Inflammatory macrophage treated with lipopolysaccharide for 4 hours (primary cell): ENCODE measurements around the gene RDM1.
"Not testable (repeated sequence)": the region's sequence is repeated elsewhere in the genome, so short reads cannot be mapped to it uniquely, and the experiment has no call there.

Source experiments
- DNase-seq: peaks from one replicate; pipeline ENCODE4 v3.0.0-alpha.2; 2020

Gene RDM1, protein sequence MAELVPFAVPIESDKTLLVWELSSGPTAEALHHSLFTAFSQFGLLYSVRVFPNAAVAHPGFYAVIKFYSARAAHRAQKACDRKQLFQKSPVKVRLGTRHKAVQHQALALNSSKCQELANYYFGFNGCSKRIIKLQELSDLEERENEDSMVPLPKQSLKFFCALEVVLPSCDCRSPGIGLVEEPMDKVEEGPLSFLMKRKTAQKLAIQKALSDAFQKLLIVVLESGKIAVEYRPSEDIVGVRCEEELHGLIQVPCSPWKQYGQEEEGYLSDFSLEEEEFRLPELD

DNA sequence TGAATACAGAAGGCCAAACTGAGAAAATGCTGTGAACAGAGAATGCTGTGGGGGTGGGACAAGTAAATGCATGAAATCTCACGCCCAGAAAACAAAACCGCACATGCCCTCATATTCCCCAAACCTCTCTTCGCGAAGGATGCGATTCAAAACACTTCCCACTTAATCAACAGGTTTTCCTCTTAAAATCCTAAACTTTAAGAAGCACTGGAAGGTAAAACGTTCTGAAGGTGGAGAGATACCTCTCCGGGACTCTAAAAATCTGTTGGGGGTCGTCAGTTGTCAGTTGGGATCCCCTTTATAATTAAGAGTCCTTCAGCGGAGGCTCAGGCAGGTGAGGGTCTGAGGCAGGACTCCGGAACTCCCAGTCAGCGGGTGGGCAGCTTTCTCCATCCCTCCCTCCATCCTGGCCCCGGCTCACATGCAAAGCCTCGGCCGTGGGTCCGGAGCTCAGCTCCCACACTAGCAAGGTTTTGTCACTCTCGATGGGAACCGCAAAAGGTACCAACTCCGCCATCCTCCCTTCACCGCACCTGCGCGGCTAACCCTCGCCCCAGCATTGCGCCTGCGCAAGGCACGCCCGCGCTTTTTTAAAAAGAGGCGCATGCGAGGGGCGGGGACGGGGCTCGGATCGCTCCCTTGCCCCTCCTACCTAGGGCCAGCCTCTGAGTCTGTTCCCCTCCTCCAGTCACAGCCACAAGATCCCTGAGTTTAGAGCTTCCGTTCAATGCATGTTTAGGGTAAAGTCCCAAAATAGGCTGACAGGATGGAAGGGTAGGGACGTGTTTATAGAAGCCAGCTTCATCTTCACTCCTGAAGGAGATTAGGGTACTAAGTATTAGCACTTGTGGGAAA lies at the start of gene RDM1:
RDM1 (minus strand) TSS at position 563 of the 855 bp plus-strand sequence; CDS start at position 517, 46 bp downstream.
- peak; percentile 65 for DNase-seq

DNA sequence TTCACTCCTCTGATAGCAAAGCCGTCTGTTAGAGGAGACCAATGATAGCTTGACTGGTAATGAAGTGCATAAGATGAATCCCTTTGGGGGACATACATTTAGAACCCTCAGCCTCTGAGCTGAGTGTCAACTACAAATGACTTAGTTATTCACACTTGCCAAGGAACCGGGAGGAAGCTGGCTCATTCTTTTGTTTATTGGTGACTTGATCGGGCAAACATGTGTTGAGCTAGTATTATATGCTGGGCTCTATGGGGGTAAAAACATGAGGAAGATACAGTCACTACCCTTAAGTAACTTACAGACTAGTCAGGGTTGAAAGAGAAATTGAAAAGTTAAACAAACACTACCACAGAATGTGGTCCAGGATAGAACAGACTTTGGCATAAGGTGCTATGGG lies 47.8 kb upstream of the RDM1 start:
- DNase-seq, result no peak

DNA sequence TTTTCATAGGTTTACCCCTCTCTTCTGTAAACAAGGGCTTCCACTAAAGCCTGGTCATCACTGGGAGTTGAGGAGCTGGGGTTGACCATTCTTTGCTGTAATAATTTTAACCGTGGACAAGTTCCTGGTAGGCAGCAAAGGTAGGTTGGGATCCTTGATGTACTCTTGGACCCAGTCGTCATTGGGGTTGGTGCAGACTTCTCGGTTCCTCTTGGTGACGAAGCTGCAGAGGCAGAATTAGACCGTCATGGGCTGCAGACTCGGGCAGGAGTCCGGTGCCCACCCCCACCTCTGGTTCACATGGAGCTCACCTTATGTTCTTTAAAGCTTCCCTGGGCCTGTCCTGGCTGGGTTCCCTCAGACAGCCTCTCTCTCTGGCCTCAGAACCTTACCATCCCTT lies 46.9 kb upstream of the RDM1 start:
- DNase-seq, result no peak

DNA sequence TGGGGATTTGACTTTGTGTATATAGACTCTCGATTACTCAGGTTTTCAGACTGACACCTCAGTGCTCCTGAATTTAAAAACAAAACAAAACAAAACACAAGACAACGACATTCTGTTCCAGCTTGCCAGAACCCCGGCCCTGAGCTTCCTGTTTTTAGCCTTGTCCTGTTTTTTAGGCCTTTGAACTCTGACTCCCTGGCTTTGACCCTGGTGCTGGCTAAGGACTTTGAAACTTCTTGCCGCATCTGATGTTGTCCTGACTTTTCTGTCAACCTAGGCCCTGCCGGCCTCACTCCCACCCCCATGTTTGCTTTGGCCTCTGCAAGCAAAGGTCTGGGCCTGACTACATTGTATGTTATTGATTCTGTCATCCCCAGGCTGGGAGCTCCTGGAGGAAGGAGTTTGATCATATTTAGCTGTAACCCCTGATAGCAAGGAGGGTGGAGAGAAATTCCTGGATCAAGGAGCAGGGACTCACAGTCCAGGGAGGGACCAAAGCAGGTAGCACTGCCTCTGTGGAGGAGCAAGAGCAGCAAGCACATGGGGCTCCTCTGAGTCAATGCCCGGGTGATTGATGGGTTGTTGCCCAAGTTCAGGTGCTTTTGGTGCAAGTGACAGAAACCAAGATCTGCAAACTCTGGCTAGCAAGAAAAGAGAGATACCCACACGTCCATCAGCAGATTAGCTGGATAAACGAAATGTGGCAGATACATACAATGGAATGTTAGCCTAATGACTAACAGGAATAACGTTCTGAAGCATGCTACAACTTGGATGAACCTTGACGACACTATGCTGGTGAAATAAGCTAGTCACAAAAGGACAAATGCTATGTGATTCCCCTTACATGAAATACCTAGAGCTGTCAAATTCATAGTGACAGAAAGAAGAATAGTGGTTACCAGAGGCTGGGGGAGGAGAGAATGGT lies 43.0 kb upstream of the RDM1 start:
- no peak for DNase-seq

DNA sequence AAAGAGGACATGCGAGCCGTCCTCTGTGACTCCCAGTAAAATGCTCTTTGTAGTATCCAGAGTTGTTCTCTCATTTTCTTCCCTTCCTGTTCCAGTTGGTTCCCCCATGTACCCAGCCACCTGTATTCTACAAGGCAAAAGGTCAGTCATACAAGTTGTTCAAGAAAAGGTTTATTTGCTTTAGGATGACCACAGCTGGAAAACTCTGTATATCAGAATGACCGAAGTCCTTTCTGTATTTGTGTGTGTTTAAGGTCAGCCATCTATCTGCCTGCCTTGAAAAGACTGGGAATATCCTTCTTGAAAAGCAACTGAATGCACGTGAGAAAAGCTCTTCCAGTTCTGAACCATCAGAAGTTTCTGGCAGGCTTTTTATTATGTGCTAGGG lies 42.4 kb upstream of the RDM1 start:
- DNase-seq, result no peak

DNA sequence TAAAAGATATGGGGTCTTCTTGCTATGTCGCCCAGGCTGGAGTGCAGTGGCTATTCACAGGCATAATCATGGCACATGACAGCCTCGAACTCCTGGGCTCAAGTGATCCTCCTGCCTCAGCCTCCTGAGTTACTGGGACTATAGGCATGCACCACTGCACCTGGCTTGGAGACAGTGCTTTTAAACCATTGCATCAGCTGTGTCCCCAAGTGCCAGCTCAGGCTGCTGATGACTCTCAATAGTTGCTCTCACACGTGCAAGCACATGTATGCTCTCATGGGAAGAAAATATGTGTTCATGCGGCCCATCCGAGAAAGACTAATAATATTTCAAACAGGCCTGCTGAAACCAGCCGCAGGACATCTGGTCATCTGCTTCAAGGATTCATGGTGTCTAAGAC lies 42.0 kb upstream of the RDM1 start:
- DNase-seq, result no peak

DNA sequence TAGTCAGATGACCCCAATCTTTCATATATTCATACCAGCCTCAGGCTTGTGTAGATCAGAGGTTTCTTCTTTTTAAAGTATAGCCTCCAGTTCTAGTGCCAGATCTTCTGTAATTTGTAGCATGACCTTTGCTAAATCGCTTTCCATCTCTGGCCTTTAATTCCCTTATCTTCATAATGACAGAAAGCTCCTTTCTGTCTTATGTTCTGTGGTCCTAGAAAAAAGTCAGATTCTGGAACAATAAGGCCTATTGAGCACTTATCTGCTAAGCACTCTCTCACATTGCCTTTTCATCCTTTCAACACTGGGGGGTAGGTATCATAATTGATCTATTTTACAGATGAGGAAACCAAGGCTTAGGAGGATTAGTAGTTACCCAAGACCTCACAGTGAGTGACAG lies 41.5 kb upstream of the RDM1 start:
- no peak for DNase-seq

DNA sequence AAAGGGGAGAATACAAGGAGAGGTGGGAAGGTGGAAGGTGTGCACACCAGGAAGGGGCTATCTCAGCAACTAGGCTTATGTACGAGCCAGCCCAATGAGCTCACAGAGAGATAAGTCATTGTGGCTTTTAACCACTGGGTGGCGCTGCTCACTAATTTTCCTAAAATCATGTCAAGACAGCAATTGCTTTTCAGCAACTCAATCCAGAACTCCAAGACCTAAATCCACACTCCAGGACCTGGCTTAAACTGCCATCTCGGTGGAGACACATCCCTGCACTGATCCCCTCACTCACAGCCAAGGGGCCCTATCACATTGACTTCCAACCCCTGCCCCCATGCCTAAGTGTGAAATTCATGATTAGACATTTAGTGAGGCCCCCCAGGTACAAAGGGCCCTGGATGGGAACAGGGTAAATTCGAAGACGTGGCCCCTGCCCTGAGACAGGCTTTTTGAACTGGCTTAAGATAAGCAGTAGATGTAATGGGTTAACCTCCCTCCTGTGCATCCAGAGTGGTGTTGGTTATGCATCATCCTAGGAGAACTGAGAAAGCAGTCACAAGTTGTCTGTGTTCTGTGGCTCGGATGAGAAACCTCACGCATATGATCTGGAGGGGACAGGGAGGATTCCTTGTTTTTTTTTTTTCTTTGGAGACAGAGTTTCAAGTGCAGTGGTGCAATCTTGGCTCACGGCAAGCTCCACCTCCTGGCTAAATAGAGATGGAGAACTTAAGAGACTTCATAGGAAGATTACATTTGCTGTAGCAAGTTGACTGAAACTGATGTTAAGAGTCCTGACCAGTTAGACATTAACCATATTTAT lies 39.2 kb upstream of the RDM1 start:
- peak; percentile 81 for DNase-seq

DNA sequence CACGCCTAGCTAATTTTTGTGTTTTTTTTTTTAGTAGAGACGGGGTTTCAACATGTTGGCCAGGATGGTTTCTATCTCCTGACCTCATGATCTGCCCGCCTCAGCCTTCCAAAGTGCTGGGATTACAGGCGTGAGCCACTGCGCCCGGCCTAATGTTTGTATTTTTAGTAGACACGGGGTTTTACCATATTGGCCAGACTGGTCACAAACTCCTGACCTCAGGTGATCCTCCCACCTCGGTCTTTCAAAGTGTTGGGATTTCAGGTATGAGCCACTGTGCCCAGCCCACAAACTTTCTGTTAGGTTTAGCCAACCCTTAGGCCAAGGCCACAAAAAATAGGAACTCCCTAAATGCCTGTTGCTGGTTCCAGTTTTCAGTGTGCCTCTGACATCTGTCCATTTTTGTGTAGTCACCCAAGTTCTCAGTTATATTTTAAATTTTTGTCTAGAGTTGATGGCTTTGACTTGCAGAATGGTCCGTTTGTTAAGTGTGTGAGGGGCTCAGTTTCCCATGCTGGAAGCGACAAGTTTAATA lies 38.0 kb upstream of the RDM1 start:
- no peak for DNase-seq

DNA sequence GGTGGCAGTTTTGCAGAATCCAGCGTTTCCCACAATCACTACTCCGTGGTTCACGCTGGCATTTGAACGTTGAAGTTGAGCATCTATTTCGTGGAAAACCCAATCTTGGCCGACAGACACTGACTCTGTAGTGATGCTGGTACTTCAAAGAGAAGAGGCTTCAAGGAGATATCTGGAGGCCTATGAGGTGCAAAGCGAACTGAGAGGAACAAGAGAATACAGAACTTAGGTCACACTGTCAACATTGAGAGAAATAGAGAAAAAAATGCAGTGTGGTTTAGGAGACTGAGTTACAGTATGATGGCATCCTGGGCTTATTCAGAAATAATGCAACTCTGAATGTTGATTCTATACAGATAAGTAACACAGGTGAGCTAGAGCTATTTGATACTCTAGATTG lies 34.7 kb upstream of the RDM1 start:
- DNase-seq, result no peak

DNA sequence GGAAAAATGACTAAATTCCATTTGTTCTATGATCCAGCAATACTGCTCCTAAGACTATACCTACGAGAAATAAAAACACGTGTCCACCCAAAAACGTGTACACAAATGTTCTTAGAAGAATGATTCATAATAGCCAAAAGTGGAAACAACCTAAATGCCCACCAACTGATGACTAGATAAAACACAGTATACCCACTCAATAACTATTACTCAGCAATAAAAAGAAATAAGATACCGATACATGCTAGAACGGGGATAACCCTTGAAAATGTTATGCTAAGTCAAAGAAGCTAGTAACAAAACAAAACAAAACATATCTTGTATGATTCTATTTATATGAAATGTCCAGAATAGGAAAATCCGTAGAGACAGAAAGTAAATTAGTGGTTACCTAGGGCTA lies 33.1 kb upstream of the RDM1 start:
- DNase-seq, result no peak

DNA sequence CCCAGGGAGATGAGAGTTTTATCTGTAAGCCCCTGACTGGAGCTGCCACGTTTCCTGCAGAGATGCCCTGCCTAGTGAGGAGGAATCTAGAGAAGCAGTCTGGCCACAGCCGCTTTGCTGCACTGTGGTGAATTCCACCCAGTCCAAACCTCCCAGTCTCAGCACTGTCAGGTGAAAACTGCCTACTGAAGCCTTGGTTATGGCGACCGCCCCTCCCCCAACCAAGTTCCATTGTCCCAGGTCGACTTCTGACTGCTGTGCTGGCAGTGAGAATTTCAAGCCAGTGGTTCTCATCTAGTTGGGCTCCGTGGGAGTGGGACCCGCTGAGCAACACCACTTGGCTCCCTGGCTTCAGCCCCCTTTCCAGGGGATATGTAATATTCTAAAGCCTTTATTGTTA lies 23.1 kb upstream of the RDM1 start:
- no peak for DNase-seq

DNA sequence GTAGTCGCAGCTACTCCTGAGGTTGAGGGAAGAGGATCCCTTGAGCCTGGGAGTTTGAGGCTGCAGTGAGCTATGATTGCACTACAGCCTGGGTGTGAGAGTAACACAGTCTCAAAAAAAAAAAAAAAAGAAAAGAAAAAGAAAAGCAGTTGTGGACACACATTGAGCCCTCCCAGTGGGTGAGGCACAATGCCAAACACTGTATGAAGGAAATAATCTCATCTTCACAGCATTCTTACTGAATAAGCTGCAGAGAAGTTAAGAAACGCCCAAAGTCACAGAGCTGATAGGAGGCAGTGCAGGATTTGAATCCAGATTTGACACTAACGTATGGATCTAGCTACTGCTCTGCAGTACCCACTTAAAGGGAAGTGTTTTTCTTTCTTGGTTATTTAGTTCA lies 18.8 kb upstream of the RDM1 start:
- no peak for DNase-seq

DNA sequence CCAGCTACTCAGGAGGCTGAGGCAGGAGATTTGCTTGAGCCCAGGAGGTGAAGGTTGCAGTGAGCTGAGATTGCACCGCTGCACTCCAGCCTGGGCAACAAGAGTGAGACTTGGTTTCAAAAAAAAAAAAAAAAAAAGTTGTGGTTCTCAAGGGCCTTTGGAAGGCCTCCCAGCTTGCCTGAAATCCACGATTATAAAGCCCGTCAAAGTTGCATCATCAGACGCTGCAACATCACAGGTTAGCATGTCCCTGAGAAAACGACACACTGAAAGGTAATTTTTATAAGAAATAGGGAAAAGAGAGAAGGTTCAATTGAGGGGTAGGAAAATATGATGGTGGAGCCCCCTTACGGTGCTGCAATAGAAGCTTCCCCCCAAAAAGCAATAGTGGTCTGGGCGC lies 17.5 kb upstream of the RDM1 start:
- DNase-seq, result no peak

DNA sequence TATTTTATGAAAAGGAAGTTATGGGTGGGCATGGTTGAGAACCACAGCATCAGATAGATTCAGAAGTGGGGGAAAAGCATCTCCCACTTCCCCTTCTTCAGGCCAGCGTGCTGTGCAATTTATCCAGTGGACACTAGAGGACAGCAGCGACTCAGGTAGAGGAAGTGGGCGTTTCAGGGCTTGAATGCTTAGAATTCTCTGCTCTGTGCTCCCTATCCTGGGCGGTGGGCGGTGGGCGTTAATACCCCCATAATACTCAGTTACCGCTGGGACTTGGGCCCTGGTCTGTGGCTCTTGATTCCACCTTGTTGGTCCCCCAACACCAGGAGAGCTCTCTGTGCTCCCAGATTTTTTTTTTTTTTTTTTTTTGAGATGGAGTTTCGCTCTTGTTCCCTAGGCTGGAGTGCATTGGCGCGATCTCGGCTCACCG lies 16.6 kb upstream of the RDM1 start:
- peak; percentile 69 for DNase-seq

DNA sequence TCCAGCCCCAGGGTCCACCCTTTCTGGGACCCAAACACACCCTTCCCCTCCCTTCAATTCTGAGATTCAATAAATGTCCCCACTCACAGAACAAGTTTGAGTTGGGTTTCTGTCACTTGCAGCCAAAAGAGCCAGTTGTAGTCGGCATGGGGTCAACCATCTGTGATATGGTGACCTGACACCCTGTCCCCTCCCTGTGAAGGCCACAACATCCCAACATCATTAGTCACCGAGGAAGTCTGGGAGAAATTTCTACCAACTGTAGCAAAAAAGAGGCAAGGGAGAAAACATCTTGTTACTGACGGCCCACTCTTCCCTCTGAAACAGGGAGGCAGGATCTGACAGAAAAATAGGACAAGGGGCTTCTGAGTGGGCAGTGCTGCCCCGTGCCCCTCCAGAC lies 13.6 kb upstream of the RDM1 start:
- DNase-seq, result no peak

DNA sequence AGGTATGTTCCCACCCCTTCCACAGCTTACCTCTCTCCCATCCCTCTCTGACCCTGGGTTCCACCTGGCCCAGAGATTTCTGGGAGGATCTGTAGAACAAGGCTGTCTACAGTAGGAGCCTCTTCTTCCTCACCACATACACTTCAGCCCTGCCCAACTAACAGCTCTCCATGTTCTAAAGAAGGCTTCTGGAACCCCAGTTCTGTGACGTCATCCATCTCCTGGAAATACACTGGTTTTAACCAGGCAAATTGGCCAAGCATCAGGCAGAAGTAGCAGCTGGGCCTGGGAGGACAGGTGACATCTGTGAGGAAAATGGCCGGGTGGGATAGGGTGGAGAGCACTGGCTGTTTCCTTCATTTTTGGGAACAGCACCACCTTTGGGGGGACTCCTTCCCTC lies 13.0 kb upstream of the RDM1 start, which contains the start of gene LYZL6:
LYZL6 (minus strand) TSS at position 177 of the 400 bp plus-strand sequence. CDS start 4,357 bp downstream, outside the sequence.
- no peak for DNase-seq

DNA sequence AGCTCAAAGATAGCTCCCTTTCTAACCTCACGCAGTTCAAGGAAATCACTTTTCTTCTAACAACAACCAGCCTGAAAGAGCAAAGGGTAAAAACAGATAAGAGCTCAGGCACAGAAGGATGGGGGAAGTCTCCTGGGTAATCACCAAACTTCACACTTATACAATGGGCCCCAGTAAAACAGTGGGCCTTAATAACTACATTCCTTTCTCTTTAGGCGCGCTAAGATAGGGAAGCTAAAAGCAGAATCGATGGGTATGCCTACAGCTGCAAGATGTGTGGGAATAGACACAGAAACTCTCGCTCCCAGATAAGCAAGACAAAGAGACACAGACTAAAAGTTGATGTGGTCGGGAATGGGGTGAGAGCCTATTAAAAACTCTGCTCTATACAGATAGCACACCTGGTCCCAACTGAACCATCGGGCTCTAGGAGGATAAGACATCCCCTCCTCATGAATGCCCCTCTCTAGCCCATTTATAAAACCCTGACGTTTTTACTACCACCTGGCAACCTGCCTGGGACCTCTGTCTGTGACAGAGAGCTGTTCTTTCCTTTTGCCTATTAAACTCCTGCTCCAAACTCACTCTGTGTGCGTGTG lies 12.1 kb upstream of the RDM1 start:
- DNase-seq, result no peak

DNA sequence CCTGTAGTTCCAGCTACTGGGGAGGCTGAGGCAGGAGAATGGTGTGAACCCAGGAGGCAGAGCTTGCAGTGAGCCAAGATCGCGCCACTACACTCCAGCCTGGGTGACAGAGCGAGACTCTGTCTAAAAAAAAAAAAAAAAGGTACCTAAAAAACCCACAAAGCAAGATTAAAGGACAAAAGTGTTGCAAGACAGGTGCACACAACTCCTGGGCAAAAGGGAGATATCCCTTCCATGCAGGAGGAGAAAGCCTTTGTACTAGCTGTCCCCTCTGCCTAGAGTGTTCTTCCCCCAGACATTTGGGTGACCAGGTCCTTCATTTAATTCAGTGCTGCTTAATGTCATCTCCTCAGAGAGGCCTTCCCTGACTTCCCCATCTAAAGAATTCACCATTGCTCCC lies 7.9 kb upstream of the RDM1 start:
- DNase-seq, result not testable (repeated sequence)

DNA sequence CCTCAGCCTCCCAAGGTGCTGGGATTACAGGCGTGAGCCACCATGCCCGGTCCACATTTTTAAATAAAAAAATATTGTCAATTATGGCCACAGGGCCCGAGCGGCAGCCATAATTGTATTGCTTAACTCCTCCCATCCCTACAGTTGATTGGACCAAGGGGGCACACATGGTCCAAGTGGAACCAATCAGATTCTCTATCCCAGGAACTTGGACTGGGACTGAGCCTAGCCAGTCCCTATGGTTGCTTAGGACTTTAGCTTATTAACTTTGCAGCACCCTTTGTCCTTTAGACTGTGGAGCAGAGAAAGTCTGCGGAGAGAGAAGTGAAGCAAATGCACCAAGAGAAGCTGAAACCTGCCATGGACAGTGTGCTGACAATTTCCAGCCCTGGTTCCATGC lies 5.5 kb upstream of the RDM1 start:
- no peak for DNase-seq

DNA sequence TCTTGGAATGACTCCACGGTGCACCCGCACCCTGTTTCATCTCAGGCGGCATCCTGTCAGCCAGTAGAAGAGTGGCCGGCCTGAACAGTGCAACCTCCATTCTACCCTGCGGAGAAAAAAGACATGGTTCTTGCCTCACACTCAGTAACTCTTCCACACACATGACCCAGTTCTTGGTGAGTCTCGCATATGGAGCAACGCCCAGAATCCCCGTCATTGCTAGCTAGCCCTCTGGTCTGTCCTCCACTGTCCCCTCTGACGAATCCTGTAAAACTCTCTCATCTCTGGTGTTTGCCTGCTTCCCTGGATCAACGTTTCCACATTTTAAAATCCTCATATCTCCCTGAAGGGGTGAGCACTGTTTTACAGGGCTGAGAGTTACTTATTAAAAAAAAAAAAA lies 4.2 kb upstream of the RDM1 start:
- DNase-seq, result no peak

DNA sequence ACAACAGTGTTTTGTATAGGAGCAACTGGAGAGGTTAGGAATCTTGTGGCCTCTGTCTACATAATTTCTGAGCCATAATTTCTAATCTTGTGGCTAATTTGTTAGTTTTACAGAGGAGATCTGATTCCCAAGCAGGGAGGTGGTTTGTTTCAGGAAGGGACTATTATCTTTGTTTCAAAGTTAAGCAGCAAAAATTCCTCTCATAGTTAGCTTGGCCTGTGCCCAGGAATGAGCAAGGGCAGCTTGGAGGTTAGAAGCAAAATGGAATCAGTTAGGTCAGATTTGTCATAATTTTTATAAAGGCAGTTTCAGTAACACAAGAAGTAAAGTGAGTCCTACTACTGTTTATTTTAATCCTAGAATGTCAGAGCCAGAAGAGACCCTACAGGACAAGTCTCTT lies 2.0 kb upstream of the RDM1 start:
- no peak for DNase-seq
